Gastrocnemius medialis (tissue), 4 donors: ENCODE measurements around the gene HLA-DQA1. TPM values are rescaled to one million over a fixed set of nuclear protein-coding genes. Genes with fewer than 3 reads are reported as not detected.
A peak's percentile ranks its signal among the peaks of the same experiment; 100 is the strongest.

Experiments used
- ATAC-seq, 2 donors: fragments of 150-250 bp; one replicate each; pipeline ENCODE4 v1.9.1; 2016
- DNase-seq, 2 donors: peaks; one replicate each; pipeline ENCODE4 v3.0.0-alpha.2; 2019
- H3K27ac ChIP-seq, 4 donors: fragments of 200-600 bp; sonication (generic); 1 replicate in 1 of 4; 2 replicates in 3 of 4; pipeline ENCODE4 v1.5.1; 2016 to 2018; ENCODE audit warnings: mild to moderate bottlenecking in 2 of 4, moderate library complexity in 1 of 4
- H3K27me3 ChIP-seq, 3 donors: fragments of 200-600 bp; sonication (generic) in 2 of 3; 1 replicate in 1 of 3; 2 replicates in 2 of 3; pipeline versions ENCODE4 v1.5.1 to v1.6.0; 2016 to 2019; ENCODE audit warnings: mild to moderate bottlenecking in 1 of 3, moderate library complexity in 1 of 3
- H3K36me3 ChIP-seq, 2 donors: fragments of 200-600 bp; sonication (generic) in 1 of 2; one replicate each; pipeline ENCODE4 v1.5.1; 2017 to 2018
- H3K4me1 ChIP-seq, 2 donors: fragments of 200-600 bp; sonication (generic) in 1 of 2; one replicate each; pipeline ENCODE4 v1.5.1; 2016 to 2017; ENCODE audit warnings: mild to moderate bottlenecking in 2 of 2
- H3K4me3 ChIP-seq, 4 donors: fragments of 200-600 bp; sonication (generic) in 3 of 4; 1 replicate in 1 of 4; 2 replicates in 3 of 4; pipeline ENCODE4 v1.5.1; 2016 to 2019; ENCODE audit warnings: mild to moderate bottlenecking in 2 of 4
- H3K9me3 ChIP-seq, 3 donors: fragments of 200-600 bp; sonication (generic) in 2 of 3; 1 replicate in 1 of 3; 2 replicates in 2 of 3; pipeline ENCODE4 v1.5.1; 2016 to 2019
- CTCF ChIP-seq, 5 experiments: fragments of 450-650 bp in 3 of 5; fragments of 200-600 bp in 2 of 5; sonication (generic) in 2 of 5; IDR thresholded peaks in 4 of 5; conservative IDR thresholded peaks in 1 of 5; 1 replicate in 4 of 5; 2 replicates in 1 of 5; pipeline ENCODE4 v1.5.1; 2016 to 2019; ENCODE audit warnings: antibody characterized with exemption in 5 of 5, mild to moderate bottlenecking in 3 of 5, moderate library complexity in 3 of 5
- POLR2A ChIP-seq, 2 donors: fragments of 450-650 bp; IDR thresholded peaks; one replicate each; pipeline ENCODE4 v1.6.1; 2017; ENCODE audit warnings: antibody characterized with exemption in 2 of 2, mild to moderate bottlenecking in 2 of 2, moderate library complexity in 2 of 2
- in situ Hi-C, 4 donors: fragments of 200-750 bp; cut with MboI; loops; one replicate each; pipeline versions ENCODE4 v1.15.0 to v1.8.0; 2017; ENCODE audit warnings: low sequenced_read_pairs in 4 of 4
- intact Hi-C: fragments of 100-400 bp; cut with DNase I; formaldehyde crosslinking; loops from one replicate; pipeline ENCODE4 v1.15.1; 2023; ENCODE audit warnings: low total_unique reads
- total RNA-seq, 4 donors: library from RNA; depleted of rRNA; stranded (reverse); fragments of >200 nt; gene quantifications; one replicate each; pipeline versions ENCODE4 v1.1.0 to v1.2.3, GENCODE V29; 2016

HLA-DQA1 gene
- total RNA-seq, 4 donors from 2014 or later, result 0.66 to 3.5 (median 1.5) TPM; not detected in 1

- no peak for TF ChIP-seq POLR2A (IDR thresholded peaks at IDR 0.05)
- TF ChIP-seq CTCF (IDR thresholded peaks at IDR 0.05 in 4 of 5, conservative IDR thresholded peaks at IDR 0.05 in 1 of 5), result no peak
- Histone ChIP-seq H3K27me3 (no peaks in the 10 kb centered on the region), H3K9me3 (no peaks in the 10 kb centered on the region), H3K4me1 (no peaks in the 10 kb centered on the region), H3K4me3 (no peak overlapping the region), H3K36me3 (no peaks in the 10 kb centered on the region), H3K27ac (no peak overlapping the region)
- in situ Hi-C loops, result loop anchor here in 1 of 4 donors (5.0 kb wide), 1 partner anchor 97 kb away; the partner anchor contains the start of gene HLA-DQB2
- DNase-seq (no peak), ATAC-seq (no peak)
- intact Hi-C loops, result no loop called here
Measured at GRCh38 chr6:32665661-32666060, 28.5 kb downstream of the HLA-DQA1 start.

- DNase-seq, result no peak
- H3K27me3 ChIP-seq, result no peaks in the 10 kb centered on the region
Measured at GRCh38 chr6:32666420-32667300, 29.5 kb downstream of the HLA-DQA1 start, which contains the start of gene HLA-DQB1. HLA-DQB1 (minus strand) TSS chr6:32666657; CDS start chr6:32666607, 50 bp downstream.

GRCh38 chr6:32668226-32668747, 31.1 kb downstream of the HLA-DQA1 start:
- ATAC-seq (peak; percentile 64 to 77), DNase-seq (no peak)
- intact Hi-C loops, result no loop called here
- Histone ChIP-seq H3K27me3 (no peaks in the 10 kb centered on the region), H3K9me3 (no peaks in the 10 kb centered on the region), H3K27ac (peak overlapping the region in 2 of 4 donors; percentile 54), H3K36me3 (no peaks in the 10 kb centered on the region), H3K4me3 (no peak overlapping the region), H3K4me1 (no peaks in the 10 kb centered on the region)
- TF ChIP-seq POLR2A (IDR thresholded peaks at IDR 0.05) (no peak), CTCF (IDR thresholded peaks at IDR 0.05 in 4 of 5, conservative IDR thresholded peaks at IDR 0.05 in 1 of 5) (no peak)
- in situ Hi-C loops, result loop anchor here in 1 of 4 donors (5.0 kb wide), 1 partner anchor 94 kb away; the partner anchor contains the start of gene HLA-DQB2

More at GRCh38 chr6:32666420-32667300, 29.5 kb downstream of the HLA-DQA1 start, which contains the start of gene HLA-DQB1:
- Histone ChIP-seq H3K36me3 (no peaks in the 10 kb centered on the region), H3K4me1 (no peaks in the 10 kb centered on the region), H3K27ac (peak within 1 kb of the TSS in 2 of 4 donors; percentile 36 to 54), H3K4me3 (peak within 1 kb of the TSS in 1 of 4 donors; percentile 11), H3K9me3 (no peaks in the 10 kb centered on the region)
- TF ChIP-seq POLR2A (IDR thresholded peaks at IDR 0.05) (no peak), CTCF (IDR thresholded peaks at IDR 0.05 in 4 of 5, conservative IDR thresholded peaks at IDR 0.05 in 1 of 5) (no peak)
- in situ Hi-C loops (loop anchor here in 1 of 4 donors (5.0 kb wide), 1 partner anchor 96 kb away; the partner anchor contains the start of gene HLA-DQB2), intact Hi-C loops (no loop called here)
- peak; percentile 83 to 86 for ATAC-seq

GRCh38 chr6:32669240-32669639, 32.0 kb downstream of the HLA-DQA1 start:
- in situ Hi-C loops, result loop anchor here in 1 of 4 donors (5.0 kb wide), 1 partner anchor 93 kb away; the partner anchor contains the start of gene HLA-DQB2
- TF ChIP-seq CTCF (IDR thresholded peaks at IDR 0.05 in 4 of 5, conservative IDR thresholded peaks at IDR 0.05 in 1 of 5) (no peak), POLR2A (IDR thresholded peaks at IDR 0.05) (no peak)
- ATAC-seq (no peak), DNase-seq (no peak)
- no peak overlapping the region for H3K4me3 ChIP-seq
- intact Hi-C loops, result no loop called here
- no peaks in the 10 kb centered on the region for H3K27me3 ChIP-seq
- no peaks in the 10 kb centered on the region for H3K36me3 ChIP-seq
- H3K9me3 ChIP-seq, result no peaks in the 10 kb centered on the region
- H3K4me1 ChIP-seq, result no peaks in the 10 kb centered on the region
- H3K27ac ChIP-seq, result peak overlapping the region in 1 of 4 donors; percentile 6
